Measurements from ENCODE around the gene DEPP1. TPM values are rescaled to one million over a fixed set of nuclear protein-coding genes. Genes with fewer than 3 reads are reported as not detected.

DEPP1 gene
- total and polyA plus RNA-seq, 5 donors from 2014 or later: 0.44 TPM; not detected in 4

DNA sequence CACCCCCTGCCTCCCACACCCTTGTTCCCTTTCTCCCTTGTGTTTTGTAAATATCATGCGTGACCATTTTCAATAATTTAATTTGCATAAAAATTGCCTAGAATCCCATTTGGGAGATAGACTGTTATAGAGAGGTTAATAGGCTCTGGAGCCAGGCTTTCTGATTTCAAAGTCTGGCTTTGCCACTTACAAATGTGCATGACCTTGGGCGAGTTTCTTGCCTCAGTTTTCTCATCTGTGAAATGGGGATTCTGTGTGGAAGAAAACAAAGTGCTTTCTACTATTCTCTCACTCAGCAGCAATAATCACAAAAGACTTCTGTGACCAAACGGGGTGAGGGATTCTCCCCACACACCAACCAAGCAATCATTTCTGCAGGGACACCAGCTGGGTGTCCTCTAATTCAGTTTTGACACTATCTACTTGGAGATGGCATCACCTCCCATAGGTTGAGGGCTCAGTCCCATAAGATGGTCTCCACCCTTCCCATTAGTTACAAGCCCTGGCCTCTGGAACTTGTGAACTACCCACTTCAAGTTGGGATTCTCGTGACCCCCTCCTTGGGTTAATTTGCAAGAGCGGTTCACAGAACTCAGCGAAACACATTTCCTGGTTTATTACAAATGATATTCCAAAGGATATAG lies 18.6 kb upstream of the DEPP1 start:
- Mint-ChIP-seq H3K4me1 (peaks cover 6 to 23% (median 7%) of the 10 kb centered on the region in 4 donors), H3K27ac (no peak overlapping the region), H3K27me3 (peaks cover 4% of the 10 kb centered on the region), H3K4me3 (peak overlapping the region in 1 of 4 donors; percentile 4), H3K9me3 (peaks cover 0 to 7% (median under 1%) of the 10 kb centered on the region in 7 donors), H3K36me3 (no peaks in the 10 kb centered on the region)
- no peaks in the 10 kb centered on the region for H3K27me3 ChIP-seq (ENCODE audit: control insufficient read depth, insufficient read depth, low read length)
- no peak overlapping the region for H3K4me3 ChIP-seq (ENCODE audit: low read depth, low read length)
- no peak for ATAC-seq (ENCODE audit: low read depth in 2 of 2)
- H3K36me3 ChIP-seq (ENCODE audit: control insufficient read depth, insufficient read depth, low read length): no peaks in the 10 kb centered on the region
- DNase-seq: no peak
- H3K4me1 ChIP-seq (ENCODE audit: control insufficient read depth, insufficient read depth, low read length, poor library complexity, severe bottlenecking): peaks cover 8% of the 10 kb centered on the region
- no peak overlapping the region for H3K27ac ChIP-seq (ENCODE audit: insufficient read depth, low read length, poor library complexity, severe bottlenecking)
- peaks cover 0 to under 1% of the 10 kb centered on the region in 2 experiments for H3K9me3 ChIP-seq (ENCODE audit: control insufficient read depth in 2 of 2, low read length in 2 of 2)

- DNase-seq: no peak
- Histone ChIP-seq H3K27me3 (ENCODE audit: control insufficient read depth, insufficient read depth, low read length) (no peaks in the 10 kb centered on the region), H3K27ac (ENCODE audit: insufficient read depth, low read length, poor library complexity, severe bottlenecking) (no peak overlapping the region), H3K4me3 (ENCODE audit: low read depth, low read length) (no peak overlapping the region), H3K4me1 (ENCODE audit: control insufficient read depth, insufficient read depth, low read length, poor library complexity, severe bottlenecking) (no peaks in the 10 kb centered on the region), H3K9me3 (ENCODE audit: control insufficient read depth in 2 of 2, low read length in 2 of 2) (no peaks in the 10 kb centered on the region), H3K36me3 (ENCODE audit: control insufficient read depth, insufficient read depth, low read length) (no peaks in the 10 kb centered on the region)
- no peaks in the 10 kb centered on the region for H3K36me3 Mint-ChIP-seq
- ATAC-seq (ENCODE audit: low read depth in 2 of 2): no peak
- peaks cover 0 to 7% (median 0%) of the 10 kb centered on the region in 7 donors for H3K9me3 Mint-ChIP-seq
- no peak overlapping the region for H3K4me3 Mint-ChIP-seq
- peaks cover 0 to 16% (median 5%) of the 10 kb centered on the region in 4 donors for H3K4me1 Mint-ChIP-seq
- H3K27me3 Mint-ChIP-seq: peaks cover 4% of the 10 kb centered on the region
- peak overlapping the region in 2 of 3 donors; percentile 9 to 76 for H3K27ac Mint-ChIP-seq
Observed at GRCh38 chr10:44995914-44996669, 17.5 kb upstream of the DEPP1 start.

- H3K4me3 Mint-ChIP-seq: no peak overlapping the region
- H3K4me3 ChIP-seq (ENCODE audit: low read depth, low read length): no peak overlapping the region
- peaks cover 4% of the 10 kb centered on the region for H3K27me3 Mint-ChIP-seq
- no peaks in the 10 kb centered on the region for H3K4me1 ChIP-seq (ENCODE audit: control insufficient read depth, insufficient read depth, low read length, poor library complexity, severe bottlenecking)
- DNase-seq (no peak), ATAC-seq (ENCODE audit: low read depth in 2 of 2) (no peak)
- H3K27ac Mint-ChIP-seq: peak overlapping the region in 1 of 3 donors; percentile 76
- no peaks in the 10 kb centered on the region for H3K9me3 ChIP-seq (ENCODE audit: control insufficient read depth in 2 of 2, low read length in 2 of 2)
- no peak overlapping the region for H3K27ac ChIP-seq (ENCODE audit: insufficient read depth, low read length, poor library complexity, severe bottlenecking)
- H3K27me3 ChIP-seq (ENCODE audit: control insufficient read depth, insufficient read depth, low read length): no peaks in the 10 kb centered on the region
- no peaks in the 10 kb centered on the region for H3K36me3 ChIP-seq (ENCODE audit: control insufficient read depth, insufficient read depth, low read length)
- H3K9me3 Mint-ChIP-seq: peaks cover 0 to 7% (median 0%) of the 10 kb centered on the region in 7 donors
- peaks cover 0 to 14% (median 4%) of the 10 kb centered on the region in 4 donors for H3K4me1 Mint-ChIP-seq
- no peaks in the 10 kb centered on the region for H3K36me3 Mint-ChIP-seq
Observed at GRCh38 chr10:44995581-44995913, 16.9 kb upstream of the DEPP1 start.

DNA sequence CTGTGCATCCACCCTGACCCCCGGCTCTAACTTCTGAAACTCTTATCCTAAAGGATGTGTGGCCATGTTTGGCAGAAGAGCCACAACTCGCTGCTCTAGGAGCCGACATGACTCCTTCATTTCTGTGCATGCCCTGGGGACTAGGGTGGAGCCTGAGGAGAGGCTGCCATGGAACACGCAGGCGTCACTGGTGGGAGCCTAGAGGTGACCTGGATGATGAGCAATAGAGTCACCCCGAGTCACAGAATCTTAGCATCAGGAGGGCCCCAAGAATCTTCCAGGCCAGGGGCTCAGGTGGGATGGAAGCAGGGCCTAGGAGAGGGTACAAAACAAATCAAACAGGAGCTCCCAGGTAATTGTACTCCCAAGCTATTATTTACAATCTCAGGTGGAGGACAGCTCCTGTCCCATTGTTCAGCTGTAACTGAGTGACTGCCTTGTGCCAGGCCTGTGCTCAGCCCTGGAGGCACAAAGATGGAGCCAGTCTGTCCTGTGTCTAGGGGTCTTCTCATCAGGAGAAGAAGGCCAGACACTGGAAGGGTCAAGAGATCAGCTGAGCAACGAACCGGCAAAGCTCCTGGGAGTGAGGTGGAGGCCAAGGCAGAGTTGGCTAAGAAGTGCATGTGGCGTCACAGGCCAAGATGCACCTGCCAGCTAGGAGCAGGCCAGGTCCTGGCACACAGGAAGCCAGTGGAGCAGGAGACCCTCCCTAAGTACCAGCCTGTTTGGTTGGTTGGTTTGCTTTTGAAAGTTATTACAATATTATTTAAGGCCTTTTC lies 16.3 kb upstream of the DEPP1 start:
- Histone ChIP-seq H3K27ac (ENCODE audit: insufficient read depth, low read length, poor library complexity, severe bottlenecking) (no peak overlapping the region), H3K4me3 (ENCODE audit: low read depth, low read length) (no peak overlapping the region), H3K36me3 (ENCODE audit: control insufficient read depth, insufficient read depth, low read length) (no peaks in the 10 kb centered on the region), H3K9me3 (ENCODE audit: control insufficient read depth in 2 of 2, low read length in 2 of 2) (no peaks in the 10 kb centered on the region), H3K4me1 (ENCODE audit: control insufficient read depth, insufficient read depth, low read length, poor library complexity, severe bottlenecking) (no peaks in the 10 kb centered on the region), H3K27me3 (ENCODE audit: control insufficient read depth, insufficient read depth, low read length) (no peaks in the 10 kb centered on the region)
- peaks cover 0 to 8% (median 3%) of the 10 kb centered on the region in 4 donors for H3K4me1 Mint-ChIP-seq
- no peaks in the 10 kb centered on the region for H3K36me3 Mint-ChIP-seq
- H3K27ac Mint-ChIP-seq: no peak overlapping the region
- no peak for DNase-seq
- ATAC-seq (ENCODE audit: low read depth in 2 of 2): no peak
- peaks cover 0 to 4% (median 0%) of the 10 kb centered on the region in 7 donors for H3K9me3 Mint-ChIP-seq
- H3K4me3 Mint-ChIP-seq: no peak overlapping the region
- H3K27me3 Mint-ChIP-seq: peaks cover 6% of the 10 kb centered on the region

DNA sequence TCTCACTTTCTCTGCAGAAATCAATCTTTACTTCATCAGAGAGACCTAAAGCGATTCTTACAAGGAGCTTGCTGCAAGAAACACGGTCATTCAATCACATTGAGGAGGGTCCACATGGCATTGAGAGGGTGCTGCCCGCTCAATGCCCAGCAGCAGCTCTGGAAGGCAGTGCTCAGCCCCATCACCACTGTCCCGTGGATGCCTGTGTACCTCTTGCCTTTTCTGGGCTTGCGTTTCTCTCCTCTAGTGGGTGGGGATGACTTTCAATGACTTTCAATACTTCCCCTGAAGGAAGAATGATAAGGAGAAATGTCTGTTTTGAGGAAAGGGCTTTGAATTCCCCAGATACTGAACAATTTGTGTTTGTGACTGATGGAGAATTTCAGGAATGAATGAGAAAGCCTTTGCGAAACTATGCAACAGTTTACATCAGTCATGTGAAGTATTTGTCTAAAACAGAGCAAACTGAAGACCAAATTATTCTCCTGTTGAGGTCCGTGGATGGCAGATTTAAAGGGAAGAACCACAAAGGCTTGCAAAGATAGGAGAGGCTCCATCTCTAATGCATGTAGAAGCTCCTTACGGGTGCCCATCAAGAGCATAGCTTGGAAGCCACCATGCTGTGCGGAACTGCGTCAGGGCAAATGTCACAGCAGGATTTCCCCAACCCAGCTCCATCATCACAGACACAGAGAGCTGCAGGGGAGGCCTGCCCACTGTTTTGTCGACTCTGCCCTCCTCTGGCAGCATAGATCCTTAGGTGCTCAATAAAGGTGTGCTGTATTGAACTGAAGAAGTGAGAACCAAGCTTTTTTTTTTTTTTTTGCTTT lies 15.5 kb upstream of the DEPP1 start:
- no peak for ATAC-seq (ENCODE audit: low read depth in 2 of 2)
- Histone ChIP-seq H3K36me3 (ENCODE audit: control insufficient read depth, insufficient read depth, low read length) (no peaks in the 10 kb centered on the region), H3K27me3 (ENCODE audit: control insufficient read depth, insufficient read depth, low read length) (no peaks in the 10 kb centered on the region), H3K27ac (ENCODE audit: insufficient read depth, low read length, poor library complexity, severe bottlenecking) (no peak overlapping the region), H3K9me3 (ENCODE audit: control insufficient read depth in 2 of 2, low read length in 2 of 2) (no peaks in the 10 kb centered on the region), H3K4me3 (ENCODE audit: low read depth, low read length) (no peak overlapping the region), H3K4me1 (ENCODE audit: control insufficient read depth, insufficient read depth, low read length, poor library complexity, severe bottlenecking) (no peaks in the 10 kb centered on the region)
- DNase-seq: no peak
- H3K4me1 Mint-ChIP-seq: peaks cover 0 to 7% (median 3%) of the 10 kb centered on the region in 4 donors
- no peaks in the 10 kb centered on the region for H3K9me3 Mint-ChIP-seq
- peaks cover 8% of the 10 kb centered on the region for H3K27me3 Mint-ChIP-seq
- H3K27ac Mint-ChIP-seq: no peak overlapping the region
- H3K36me3 Mint-ChIP-seq: no peaks in the 10 kb centered on the region
- H3K4me3 Mint-ChIP-seq: peak overlapping the region in 1 of 4 donors; percentile 38

- H3K4me3 ChIP-seq (ENCODE audit: low read depth, low read length): no peak overlapping the region
- Mint-ChIP-seq H3K36me3 (no peaks in the 10 kb centered on the region), H3K4me1 (peaks cover 0 to 7% (median 3%) of the 10 kb centered on the region in 4 donors), H3K27me3 (peaks cover 8% of the 10 kb centered on the region), H3K27ac (no peak overlapping the region), H3K4me3 (peak overlapping the region in 1 of 4 donors; percentile 38), H3K9me3 (no peaks in the 10 kb centered on the region)
- DNase-seq (no peak), ATAC-seq (ENCODE audit: low read depth in 2 of 2) (no peak)
- no peak overlapping the region for H3K27ac ChIP-seq (ENCODE audit: insufficient read depth, low read length, poor library complexity, severe bottlenecking)
- no peaks in the 10 kb centered on the region for H3K4me1 ChIP-seq (ENCODE audit: control insufficient read depth, insufficient read depth, low read length, poor library complexity, severe bottlenecking)
- no peaks in the 10 kb centered on the region for H3K9me3 ChIP-seq (ENCODE audit: control insufficient read depth in 2 of 2, low read length in 2 of 2)
- no peaks in the 10 kb centered on the region for H3K36me3 ChIP-seq (ENCODE audit: control insufficient read depth, insufficient read depth, low read length)
- H3K27me3 ChIP-seq (ENCODE audit: control insufficient read depth, insufficient read depth, low read length): no peaks in the 10 kb centered on the region
Observed at GRCh38 chr10:44993226-44993921, 14.8 kb upstream of the DEPP1 start.
